ENCODE results near the gene IGSF21.

Gene IGSF21

GRCh38 chr1:18145851-18146618 is 38.4 kb downstream of the IGSF21 start:
- TF ChIP-seq, protein P1, sequence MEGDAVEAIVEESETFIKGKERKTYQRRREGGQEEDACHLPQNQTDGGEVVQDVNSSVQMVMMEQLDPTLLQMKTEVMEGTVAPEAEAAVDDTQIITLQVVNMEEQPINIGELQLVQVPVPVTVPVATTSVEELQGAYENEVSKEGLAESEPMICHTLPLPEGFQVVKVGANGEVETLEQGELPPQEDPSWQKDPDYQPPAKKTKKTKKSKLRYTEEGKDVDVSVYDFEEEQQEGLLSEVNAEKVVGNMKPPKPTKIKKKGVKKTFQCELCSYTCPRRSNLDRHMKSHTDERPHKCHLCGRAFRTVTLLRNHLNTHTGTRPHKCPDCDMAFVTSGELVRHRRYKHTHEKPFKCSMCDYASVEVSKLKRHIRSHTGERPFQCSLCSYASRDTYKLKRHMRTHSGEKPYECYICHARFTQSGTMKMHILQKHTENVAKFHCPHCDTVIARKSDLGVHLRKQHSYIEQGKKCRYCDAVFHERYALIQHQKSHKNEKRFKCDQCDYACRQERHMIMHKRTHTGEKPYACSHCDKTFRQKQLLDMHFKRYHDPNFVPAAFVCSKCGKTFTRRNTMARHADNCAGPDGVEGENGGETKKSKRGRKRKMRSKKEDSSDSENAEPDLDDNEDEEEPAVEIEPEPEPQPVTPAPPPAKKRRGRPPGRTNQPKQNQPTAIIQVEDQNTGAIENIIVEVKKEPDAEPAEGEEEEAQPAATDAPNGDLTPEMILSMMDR (IDR thresholded peaks at IDR 0.05), result no peak
- no peaks in the 10 kb centered on the region for H3K36me3 ChIP-seq (ENCODE audit: control insufficient read depth, insufficient read depth, low read length)

GRCh38 chr1:18146886-18147285 is 39.3 kb downstream of the IGSF21 start:
- Histone ChIP-seq H3K9me3 (ENCODE audit: control insufficient read depth, low read length) (no peaks in the 10 kb centered on the region), H2AFZ (no peak overlapping the region), H3K4me3 (ENCODE audit: low read depth, low read length) (no peak overlapping the region), H3K27ac (no peak overlapping the region), H3K4me1 (peaks cover 9% of the 10 kb centered on the region), H3K9ac (no peak overlapping the region), H3K27me3 (ENCODE audit: control insufficient read depth, insufficient read depth, low read length) (no peaks in the 10 kb centered on the region), H3K36me3 (ENCODE audit: control insufficient read depth, insufficient read depth, low read length) (no peaks in the 10 kb centered on the region), H3K79me2 (no peaks in the 10 kb centered on the region), H3K4me2 (ENCODE audit: low read length) (no peak overlapping the region)
- TF ChIP-seq, protein P1 (IDR thresholded peaks at IDR 0.05), result no peak

More at GRCh38 chr1:18145851-18146618, 38.4 kb downstream of the IGSF21 start:
- Histone ChIP-seq H3K4me1 (peaks cover 9% of the 10 kb centered on the region), H3K27me3 (ENCODE audit: control insufficient read depth, insufficient read depth, low read length) (no peaks in the 10 kb centered on the region), H3K9me3 (ENCODE audit: control insufficient read depth, low read length) (no peaks in the 10 kb centered on the region), H3K79me2 (no peaks in the 10 kb centered on the region), H3K4me3 (ENCODE audit: low read depth, low read length) (no peak overlapping the region), H3K9ac (no peak overlapping the region), H2AFZ (no peak overlapping the region), H3K27ac (no peak overlapping the region), H3K4me2 (ENCODE audit: low read length) (no peak overlapping the region)

DNA sequence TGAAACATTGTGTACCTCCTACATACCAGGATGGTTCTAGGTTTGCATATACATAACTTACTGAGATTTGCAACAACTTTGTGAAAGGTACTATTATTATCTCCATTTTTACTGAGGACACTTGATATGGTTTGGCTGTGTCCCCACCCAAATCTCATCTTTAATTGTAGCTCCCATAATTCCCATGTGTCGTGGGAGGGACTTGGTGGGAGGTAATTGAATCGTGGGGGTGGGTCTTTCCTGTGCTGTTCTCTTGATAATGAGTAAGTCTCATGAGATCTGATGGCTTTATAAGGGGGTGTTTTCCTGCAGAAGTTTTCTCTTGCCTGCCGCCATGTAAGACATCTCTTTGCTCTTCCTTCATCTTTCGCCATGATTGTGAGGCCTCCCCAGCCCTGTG is 40.1 kb downstream of the IGSF21 start:
- H2AFZ ChIP-seq, result no peak overlapping the region
- no peaks in the 10 kb centered on the region for H3K9me3 ChIP-seq (ENCODE audit: control insufficient read depth, low read length)
- TF ChIP-seq, protein P1 (IDR thresholded peaks at IDR 0.05), result no peak

DNA sequence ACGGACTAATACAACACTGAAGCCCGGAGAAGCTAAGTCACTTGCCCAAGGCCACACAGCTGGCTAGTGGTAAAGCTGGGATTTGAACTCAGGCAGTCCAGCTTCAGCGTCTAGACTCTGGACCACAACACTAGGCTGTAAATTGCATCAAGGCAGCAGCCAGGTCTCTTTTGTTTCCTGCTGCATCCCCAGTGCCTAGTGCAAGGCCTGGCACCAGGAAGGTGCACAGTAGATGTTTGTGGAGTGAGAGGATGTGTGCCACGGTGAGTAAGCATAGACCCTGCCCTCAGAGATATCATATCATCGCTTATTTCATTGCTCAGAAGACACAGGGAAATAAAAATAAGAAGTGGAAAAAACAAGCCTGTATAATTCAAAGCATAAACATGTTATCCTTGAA is 40.9 kb downstream of the IGSF21 start:
- TF ChIP-seq, protein P1 (IDR thresholded peaks at IDR 0.05), result no peak
- H3K27ac ChIP-seq, result no peak overlapping the region

More for the DNA sequence above, 40.1 kb downstream of the IGSF21 start:
- Histone ChIP-seq H3K9ac (no peak overlapping the region), H3K4me3 (ENCODE audit: low read depth, low read length) (no peak overlapping the region), H3K36me3 (ENCODE audit: control insufficient read depth, insufficient read depth, low read length) (no peaks in the 10 kb centered on the region), H3K4me1 (peaks cover 9% of the 10 kb centered on the region), H3K79me2 (no peaks in the 10 kb centered on the region), H3K4me2 (ENCODE audit: low read length) (no peak overlapping the region), H3K27ac (no peak overlapping the region), H3K27me3 (ENCODE audit: control insufficient read depth, insufficient read depth, low read length) (no peaks in the 10 kb centered on the region)

More for the DNA sequence above, 40.9 kb downstream of the IGSF21 start:
- Histone ChIP-seq H3K4me1 (peaks cover 9% of the 10 kb centered on the region), H2AFZ (no peak overlapping the region), H3K36me3 (ENCODE audit: control insufficient read depth, insufficient read depth, low read length) (no peaks in the 10 kb centered on the region), H3K9me3 (ENCODE audit: control insufficient read depth, low read length) (no peaks in the 10 kb centered on the region), H3K9ac (no peak overlapping the region), H3K27me3 (ENCODE audit: control insufficient read depth, insufficient read depth, low read length) (no peaks in the 10 kb centered on the region), H3K4me2 (ENCODE audit: low read length) (no peak overlapping the region), H3K4me3 (ENCODE audit: low read depth, low read length) (no peak overlapping the region), H3K79me2 (no peaks in the 10 kb centered on the region)
